Activated T-cell treated with anti-CD3 and anti-CD28 coated beads, Interleukin-2, amount 50 U/mL, for 4 hours (primary cell): Measurements from ENCODE around the gene EFR3B. TPM values are rescaled to one million over a fixed set of nuclear protein-coding genes. Genes with fewer than 3 reads are reported as not detected.
"Not testable (repeated sequence)": the region's sequence is repeated elsewhere in the genome, so short reads cannot be mapped to it uniquely, and the experiment has no call there.

Experiments used
- ATAC-seq, 2 donors: fragments of 200-7000 bp; cut with Tn5 transposase; one replicate each; pipeline ENCODE4 v1.10.0; 2021
- DNase-seq: peaks from one replicate; pipeline ENCODE4 v3.0.0-alpha.2; 2020
- H3K27me3 Mint-ChIP-seq: one replicate; pipeline ENCODE4 v1.8.0; 2021; ENCODE audit warnings: low read depth, mixed read lengths
- H3K36me3 Mint-ChIP-seq: one replicate; pipeline ENCODE4 v1.8.0; 2022; ENCODE audit warnings: mixed read lengths; ENCODE audit not compliant: insufficient read depth
- H3K4me1 Mint-ChIP-seq: one replicate; pipeline ENCODE4 v1.8.0; 2021; ENCODE audit warnings: low read depth, mixed read lengths
- H3K4me3 Mint-ChIP-seq: one replicate; pipeline ENCODE4 v1.8.0; 2021; ENCODE audit warnings: mild to moderate bottlenecking, moderate library complexity, mixed read lengths
- H3K9me3 Mint-ChIP-seq: one replicate; pipeline ENCODE4 v1.8.0; 2021; ENCODE audit warnings: mixed read lengths
- total RNA-seq, 3 donors: library from RNA; stranded (reverse); gene quantifications; one replicate each; pipeline ENCODE4 v1.2.1, GENCODE V29; 2021

Gene EFR3B
- total RNA-seq, 3 donors from 2014 or later, result 0.37 to 0.56 (median 0.54) TPM

DNA sequence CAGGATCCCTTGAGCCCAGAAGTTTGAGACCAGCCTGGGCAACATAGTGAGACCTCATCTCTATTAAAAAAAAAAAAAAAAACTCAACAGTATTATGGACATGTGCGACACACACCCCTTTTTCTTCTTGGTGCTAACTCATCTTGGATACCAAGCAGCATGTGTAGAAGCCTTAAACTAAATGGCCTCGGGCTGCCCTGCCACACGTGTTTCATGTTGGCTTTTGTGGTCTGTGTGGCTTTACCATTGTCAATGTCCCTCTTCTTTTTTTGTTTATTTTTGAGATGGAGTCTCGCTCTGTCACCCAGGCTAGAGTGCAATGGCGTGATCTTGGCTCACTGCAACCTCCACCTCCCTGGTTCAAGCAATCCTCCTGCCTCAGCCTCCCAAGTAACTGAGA is 109.1 kb downstream of the EFR3B start:
- not testable (repeated sequence) for H3K27me3 Mint-ChIP-seq, H3K4me1 Mint-ChIP-seq, ATAC-seq, H3K9me3 Mint-ChIP-seq, H3K36me3 Mint-ChIP-seq, DNase-seq, H3K4me3 Mint-ChIP-seq

DNA sequence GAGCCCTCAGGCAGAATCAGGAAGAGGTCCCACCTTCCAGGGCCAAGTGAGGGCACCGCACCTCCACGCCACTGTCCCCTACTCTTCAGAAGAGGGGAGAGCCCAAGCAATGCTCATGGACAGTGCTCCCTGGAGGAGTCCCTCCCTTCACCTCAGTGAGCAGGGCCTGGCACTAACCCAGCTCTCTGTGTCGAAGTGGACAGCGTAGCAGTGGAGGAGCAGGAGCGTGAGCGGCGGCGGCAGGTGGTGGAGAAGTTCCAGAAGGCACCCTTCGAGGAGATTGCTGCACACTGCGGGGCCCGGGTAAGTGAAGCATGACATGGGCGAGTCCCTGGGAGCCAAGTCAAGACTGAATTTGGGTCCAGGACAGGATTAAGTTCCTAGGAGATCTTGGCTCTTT is 109.8 kb downstream of the EFR3B start:
- no peak overlapping the region for H3K4me3 Mint-ChIP-seq
- H3K9me3 Mint-ChIP-seq, result no peaks in the 10 kb centered on the region
- DNase-seq (no peak), ATAC-seq (no peak)
- no peaks in the 10 kb centered on the region for H3K36me3 Mint-ChIP-seq
- H3K4me1 Mint-ChIP-seq, result no peaks in the 10 kb centered on the region
- peaks cover 6% of the 10 kb centered on the region for H3K27me3 Mint-ChIP-seq

DNA sequence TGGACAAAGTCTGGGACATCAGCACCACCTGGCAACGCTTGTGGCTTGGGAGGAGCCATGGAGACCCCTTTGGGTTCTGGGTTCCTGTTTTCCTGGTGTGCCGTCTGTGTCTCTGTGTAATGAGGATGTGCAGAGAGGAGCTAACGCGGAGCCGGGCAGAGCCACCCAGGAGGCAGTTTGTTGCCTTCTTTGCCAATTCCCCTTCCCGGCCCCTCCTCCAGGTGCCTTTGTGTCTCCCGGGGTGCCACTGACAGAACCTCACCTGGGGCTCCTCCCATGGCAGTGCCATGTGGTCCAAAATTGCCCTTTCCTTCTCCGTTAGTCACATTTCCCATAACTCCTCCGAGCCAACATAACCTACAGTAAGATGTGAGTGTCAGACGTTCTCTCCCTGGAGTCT is 113.5 kb downstream of the EFR3B start:
- Mint-ChIP-seq H3K4me1 (peaks cover 6% of the 10 kb centered on the region), H3K9me3 (no peaks in the 10 kb centered on the region), H3K27me3 (peaks cover 4% of the 10 kb centered on the region), H3K4me3 (no peak overlapping the region), H3K36me3 (no peaks in the 10 kb centered on the region)
- ATAC-seq, result no peak
- DNase-seq, result no peak

DNA sequence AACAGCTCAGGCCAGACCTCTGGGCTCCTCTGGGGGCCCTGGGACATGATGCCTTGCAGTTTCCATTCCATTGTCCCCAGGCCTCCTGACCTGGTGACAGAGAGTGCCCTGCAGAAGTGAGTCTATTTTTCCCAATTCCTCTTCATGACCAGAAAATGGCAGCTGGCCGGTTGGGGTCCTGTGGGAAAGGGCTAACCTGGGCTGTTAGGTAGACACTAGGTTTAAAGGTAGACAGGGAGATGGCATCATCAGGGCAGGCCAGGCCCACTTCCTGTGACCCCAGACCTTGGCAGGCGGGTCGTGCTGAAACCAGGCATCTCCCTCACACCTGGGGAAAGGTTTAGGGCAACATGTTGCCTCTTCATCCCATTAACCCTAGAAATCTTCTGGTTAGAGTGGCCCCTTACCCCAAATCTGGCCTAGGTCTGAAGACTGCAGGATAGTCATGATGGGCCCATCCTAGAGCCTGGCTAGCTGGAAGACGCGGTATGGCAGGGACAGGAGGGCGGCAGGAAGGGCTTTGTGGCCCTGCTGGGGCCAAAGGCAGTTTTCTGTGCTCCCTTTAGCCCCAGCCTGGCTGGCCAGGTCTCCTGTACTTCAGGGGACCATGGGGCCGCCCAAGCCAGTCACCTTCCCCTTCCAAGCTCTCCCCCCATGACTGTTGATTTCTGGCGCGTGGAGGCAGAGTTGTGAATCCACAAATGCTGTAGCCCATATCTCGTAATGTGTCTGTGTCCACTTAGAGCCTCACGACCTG is 116.4 kb downstream of the EFR3B start:
- Mint-ChIP-seq H3K27me3 (peaks cover 4% of the 10 kb centered on the region), H3K9me3 (no peaks in the 10 kb centered on the region), H3K4me3 (no peak overlapping the region), H3K4me1 (peaks cover 9% of the 10 kb centered on the region), H3K36me3 (no peaks in the 10 kb centered on the region)
- ATAC-seq (no peak), DNase-seq (no peak)

GRCh38 chr2:25159949-25160348 is 118.1 kb downstream of the EFR3B start:
- peak in 1 of 2 donors; percentile 25 for ATAC-seq
- DNase-seq, result no peak
- Mint-ChIP-seq H3K27me3 (peaks cover 6% of the 10 kb centered on the region), H3K9me3 (no peaks in the 10 kb centered on the region), H3K36me3 (no peaks in the 10 kb centered on the region), H3K4me1 (peaks cover 9% of the 10 kb centered on the region), H3K4me3 (peak overlapping the region; percentile 72)

- Mint-ChIP-seq H3K4me1 (peaks cover 9% of the 10 kb centered on the region), H3K9me3 (no peaks in the 10 kb centered on the region), H3K36me3 (no peaks in the 10 kb centered on the region), H3K27me3 (peaks cover 6% of the 10 kb centered on the region), H3K4me3 (peak overlapping the region; percentile 72)
- DNase-seq (no peak), ATAC-seq (no peak)
Observed at GRCh38 chr2:25160376-25160775, 118.5 kb downstream of the EFR3B start.

- peak; percentile 65 for DNase-seq
- Mint-ChIP-seq H3K4me1 (peaks cover 16% of the 10 kb centered on the region), H3K9me3 (no peaks in the 10 kb centered on the region), H3K27me3 (peaks cover 2% of the 10 kb centered on the region), H3K4me3 (peak overlapping the region; percentile 72), H3K36me3 (no peaks in the 10 kb centered on the region)
- ATAC-seq, result peak; percentile 79 to 81
Observed at GRCh38 chr2:25161055-25161781, 119.3 kb downstream of the EFR3B start.

DNA sequence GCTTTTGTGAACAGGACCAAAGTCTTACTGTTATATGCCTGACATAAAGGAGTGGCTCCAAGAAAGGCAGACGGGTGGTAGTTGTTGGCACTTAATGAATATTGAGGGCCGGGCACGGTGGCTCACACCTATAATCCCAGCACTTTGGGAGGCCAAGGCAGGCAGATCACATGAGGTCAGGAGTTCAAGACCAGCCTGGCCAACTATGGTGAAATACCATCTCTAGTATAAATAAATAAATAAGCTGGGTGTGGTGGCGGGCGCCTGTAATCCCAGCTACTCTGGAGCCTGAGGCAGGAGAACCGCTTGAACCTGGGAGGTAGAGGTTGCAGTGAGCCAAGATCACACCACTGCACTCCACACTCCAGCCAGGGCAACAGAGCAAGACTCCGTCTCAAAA is 120.2 kb downstream of the EFR3B start:
- not testable (repeated sequence) for H3K4me3 Mint-ChIP-seq, DNase-seq, H3K9me3 Mint-ChIP-seq, H3K27me3 Mint-ChIP-seq, ATAC-seq, H3K36me3 Mint-ChIP-seq
- H3K4me1 Mint-ChIP-seq, result peaks cover 22% of the 10 kb centered on the region

GRCh38 chr2:25164561-25164960 is 122.7 kb downstream of the EFR3B start:
- DNase-seq (no peak), ATAC-seq (no peak)
- Mint-ChIP-seq H3K9me3 (no peaks in the 10 kb centered on the region), H3K4me1 (peaks cover 32% of the 10 kb centered on the region), H3K36me3 (no peaks in the 10 kb centered on the region), H3K27me3 (peaks cover 29% of the 10 kb centered on the region), H3K4me3 (no peak overlapping the region)

DNA sequence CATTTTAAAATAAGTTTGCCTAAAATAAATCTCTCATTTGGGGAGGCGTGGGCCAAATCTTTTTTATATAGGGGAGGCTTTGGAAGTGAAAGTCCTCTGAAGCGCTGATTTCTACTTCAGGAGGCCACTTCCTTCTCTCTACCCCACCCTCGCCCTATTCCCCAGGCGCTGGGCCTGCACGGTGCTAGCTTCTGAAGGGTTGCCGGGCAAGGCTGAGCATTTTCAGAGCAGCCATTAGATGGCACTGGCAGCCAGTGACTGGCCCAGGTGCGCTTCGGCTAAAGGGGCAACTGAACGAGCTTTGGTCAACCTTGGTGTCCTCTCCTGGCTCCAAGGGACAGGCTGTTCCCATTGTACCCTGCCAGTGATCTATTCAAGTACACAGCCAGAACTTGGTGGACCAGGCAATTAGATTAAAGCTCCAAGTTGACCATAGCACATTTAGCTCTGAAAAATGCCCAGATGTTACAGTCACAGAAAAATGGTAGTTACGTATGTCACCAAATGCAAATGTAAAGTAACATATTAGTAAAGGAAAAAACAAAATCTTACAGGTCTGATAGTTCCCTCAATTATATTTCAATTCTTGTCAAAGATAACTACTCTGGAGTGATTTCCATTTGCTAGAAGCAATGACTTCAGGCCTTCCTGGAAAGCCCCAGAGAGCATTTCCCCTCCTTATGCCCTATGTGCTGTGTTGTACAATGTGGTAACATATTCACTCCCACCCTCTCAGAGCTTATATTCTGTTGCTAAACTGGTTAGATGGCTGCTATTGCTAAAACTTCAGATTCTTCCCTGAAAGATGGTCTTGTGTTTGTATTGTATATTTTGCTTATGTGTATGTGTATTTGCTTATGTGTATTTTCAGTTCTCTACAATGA is 124.4 kb downstream of the EFR3B start:
- no peaks in the 10 kb centered on the region for H3K36me3 Mint-ChIP-seq
- ATAC-seq, result peak in 1 of 2 donors; percentile 30
- no peak overlapping the region for H3K4me3 Mint-ChIP-seq
- peaks cover 22% of the 10 kb centered on the region for H3K4me1 Mint-ChIP-seq
- no peaks in the 10 kb centered on the region for H3K9me3 Mint-ChIP-seq
- H3K27me3 Mint-ChIP-seq, result peaks cover 43% of the 10 kb centered on the region
- peak; percentile 37 for DNase-seq

- Mint-ChIP-seq H3K9me3 (no peaks in the 10 kb centered on the region), H3K4me1 (peaks cover 26% of the 10 kb centered on the region), H3K4me3 (peak within 1 kb of the TSS; percentile 74), H3K27me3 (peaks cover 54% of the 10 kb centered on the region), H3K36me3 (no peaks in the 10 kb centered on the region)
- peak; percentile 17 for DNase-seq
- ATAC-seq, result peak; percentile 74 to 79
Observed at GRCh38 chr2:25168256-25169072, 126.6 kb downstream of the EFR3B start, which contains the start of gene POMC. Gene POMC, minus strand, starts transcription at chr2:25168580. Its CDS starts 3,808 bp downstream, at chr2:25164772.

DNA sequence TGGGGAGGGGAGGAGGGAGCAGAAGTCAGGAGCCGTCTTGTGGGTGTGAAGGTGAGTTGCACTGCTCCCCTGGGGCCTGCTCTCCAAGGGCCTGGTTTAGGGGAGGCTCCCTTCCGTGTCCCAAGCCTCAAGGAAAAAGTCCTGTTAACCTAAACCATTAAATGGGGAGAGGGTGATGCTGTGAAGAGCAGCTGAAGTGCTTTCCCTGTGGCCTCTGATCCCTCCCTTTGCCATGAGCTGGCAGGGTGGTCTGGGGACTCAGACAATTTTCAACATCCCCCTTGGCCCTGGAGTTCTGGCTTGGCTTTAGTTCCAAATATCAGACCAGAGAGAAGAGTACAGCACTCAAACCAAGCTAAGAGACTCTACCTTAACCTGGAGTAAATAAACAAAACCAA is 127.2 kb downstream of the EFR3B start:
- Mint-ChIP-seq H3K4me3 (peak overlapping the region; percentile 74), H3K4me1 (peaks cover 26% of the 10 kb centered on the region), H3K9me3 (no peaks in the 10 kb centered on the region), H3K27me3 (peaks cover 54% of the 10 kb centered on the region), H3K36me3 (no peaks in the 10 kb centered on the region)
- no peak for ATAC-seq
- DNase-seq, result no peak

DNA sequence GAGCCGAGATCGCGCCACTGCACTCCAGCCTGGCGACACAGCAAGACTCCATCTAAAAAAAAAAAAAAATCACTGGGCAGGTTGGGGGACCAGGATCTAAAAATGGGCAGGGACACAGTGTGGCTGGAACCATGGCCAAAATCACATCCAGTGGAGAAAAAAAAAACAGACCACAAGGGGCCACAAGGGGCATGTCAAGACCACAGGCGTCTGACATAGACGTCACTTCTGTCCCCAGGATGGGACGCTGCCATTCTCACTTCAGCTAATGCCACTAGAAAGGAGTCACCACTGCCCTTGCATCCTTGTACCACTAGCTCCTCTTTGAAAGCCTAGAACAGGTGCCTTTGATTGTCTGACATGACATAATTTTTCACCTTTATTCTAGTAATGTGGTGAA is 129.0 kb downstream of the EFR3B start:
- H3K4me3 Mint-ChIP-seq, result no peak overlapping the region
- no peak for ATAC-seq
- peaks cover 53% of the 10 kb centered on the region for H3K27me3 Mint-ChIP-seq
- no peaks in the 10 kb centered on the region for H3K9me3 Mint-ChIP-seq
- no peaks in the 10 kb centered on the region for H3K36me3 Mint-ChIP-seq
- DNase-seq, result no peak
- H3K4me1 Mint-ChIP-seq, result peaks cover 22% of the 10 kb centered on the region
